Caco-2 (cell line): ENCODE measurements around the gene PCDH15. TPM values are rescaled to one million over a fixed set of nuclear protein-coding genes. Genes with fewer than 3 reads are reported as not detected.

Source experiments
- BruUV-seq: library from RNA; stranded (reverse); fragments of 400-500 nt; replicated peaks from 2 replicates; lab custom pipeline; 2021; lab: Mats Ljungman, UMichigan
- CTCF ChIA-PET: fragments of 300-600 bp; sonication (Branson Sonifier 250); formaldehyde crosslinking; loops from one replicate; lab custom pipeline; 2022; ENCODE audit warnings: antibody characterized with exemption; lab: Charles Lee
- POLR2A ChIA-PET: fragments of 300-600 bp; sonication (Branson Sonifier 250); formaldehyde crosslinking; loops from one replicate; lab custom pipeline; 2022; ENCODE audit warnings: antibody characterized with exemption; lab: Charles Lee
- DNase-seq, 2 experiments: peaks; one replicate each; pipeline versions ENCODE4 v3.0.0 to v3.0.0-alpha.2; 2020 to 2022
- H3K27me3 ChIP-seq: replicated peaks from 2 replicates; pipeline ENCODE4 v1.6.0; 2011; ENCODE audit warnings: low read length; ENCODE audit not compliant: control insufficient read depth, insufficient read depth
- H3K36me3 ChIP-seq: 2 replicates; pipeline ENCODE4 v1.5.1; 2011; ENCODE audit warnings: low read length; ENCODE audit not compliant: control insufficient read depth, insufficient read depth
- H3K4me1 ChIP-seq: fragments of 250-450 bp; sonication (Bioruptor Pico); 2 replicates; pipeline ENCODE4 v1.5.1; 2020; ENCODE audit warnings: mild to moderate bottlenecking
- H3K4me3 ChIP-seq: 2 replicates; pipeline ENCODE4 v1.5.1; 2011; ENCODE audit warnings: low read depth, mild to moderate bottlenecking, control low read depth, low read length
- H3K9me3 ChIP-seq: fragments of 250-450 bp; sonication (Bioruptor Pico); 2 replicates; pipeline ENCODE4 v1.5.1; 2020; ENCODE audit warnings: mild to moderate bottlenecking, moderate library complexity
- H3K27ac Mint-ChIP-seq: one replicate; pipeline ENCODE4 v1.8.0; 2022; ENCODE audit warnings: mixed read lengths; ENCODE audit not compliant: unreplicated experiment
- H3K27me3 Mint-ChIP-seq: one replicate; pipeline ENCODE4 v1.8.0; 2022; ENCODE audit warnings: mixed read lengths; ENCODE audit not compliant: insufficient read depth, unreplicated experiment
- H3K36me3 Mint-ChIP-seq: one replicate; pipeline ENCODE4 v1.8.0; 2022; ENCODE audit warnings: mild to moderate bottlenecking, mixed read lengths; ENCODE audit not compliant: insufficient read depth, unreplicated experiment
- H3K4me1 Mint-ChIP-seq: one replicate; pipeline ENCODE4 v1.8.0; 2022; ENCODE audit warnings: low read depth, mixed read lengths; ENCODE audit not compliant: unreplicated experiment
- H3K4me3 Mint-ChIP-seq: one replicate; pipeline ENCODE4 v1.8.0; 2022; ENCODE audit warnings: mild to moderate bottlenecking, moderate library complexity, mixed read lengths; ENCODE audit not compliant: unreplicated experiment
- H3K9me3 Mint-ChIP-seq: one replicate; pipeline ENCODE4 v1.8.0; 2022; ENCODE audit warnings: mixed read lengths; ENCODE audit not compliant: unreplicated experiment
- CTCF ChIP-seq, 2 experiments: fragments of 200-600 bp in 1 of 2; IDR thresholded peaks; 1 replicate in 1 of 2; 2 replicates in 1 of 2; pipeline versions ENCODE4 v1.5.1 to v1.8.0; 2011 to 2022; ENCODE audit warnings: antibody characterized with exemption in 1 of 2, control low read depth in 1 of 2, inconsistent platforms in 1 of 2, low read depth in 1 of 2, low read length in 1 of 2, mild to moderate bottlenecking in 1 of 2, moderate library complexity in 1 of 2; ENCODE audit not compliant: insufficient read depth in 1 of 2, severe bottlenecking in 1 of 2, unreplicated experiment in 1 of 2
- intact Hi-C: fragments of 100-400 bp; cut with micrococcal nuclease; formaldehyde crosslinking; loops from one replicate; pipeline ENCODE4 v1.10.0; 2022; ENCODE audit not compliant: unreplicated experiment
- total RNA-seq: library from RNA; stranded (reverse); gene quantifications from 2 replicates; pipeline ENCODE4 v1.2.3, GENCODE V29; 2022

PCDH15 gene
- total RNA-seq, 1 experiment from 2014 or later: 0.02 TPM

GRCh38 chr10:54837479-54837878 lies 36.4 kb upstream of the PCDH15 start:
- Mint-ChIP-seq H3K27ac (no peak overlapping the region), H3K9me3 (no peaks in the 10 kb centered on the region), H3K27me3 (peaks cover 6% of the 10 kb centered on the region), H3K36me3 (no peaks in the 10 kb centered on the region), H3K4me1 (no peaks in the 10 kb centered on the region), H3K4me3 (no peak overlapping the region)
- no peaks in the 10 kb centered on the region for H3K36me3 ChIP-seq
- ChIA-PET CTCF (no interaction called here), POLR2A (no interaction called here)
- H3K27me3 ChIP-seq: no peaks in the 10 kb centered on the region
- no peak overlapping the region for H3K4me3 ChIP-seq
- H3K9me3 ChIP-seq: no peaks in the 10 kb centered on the region
- intact Hi-C loops: no loop called here
- TF ChIP-seq CTCF (IDR thresholded peaks at IDR 0.05; ENCODE audit: insufficient read depth in 1 of 2, low read depth in 1 of 2, low read length in 1 of 2, severe bottlenecking in 1 of 2, unreplicated experiment in 1 of 2): no peak
- DNase-seq: no peak
- no peaks in the 10 kb centered on the region for H3K4me1 ChIP-seq
- BruUV-seq: no TSS peak

- DNase-seq: no peak
- H3K27me3 Mint-ChIP-seq: no peaks in the 10 kb centered on the region
- H3K4me3 Mint-ChIP-seq: no peak overlapping the region
- intact Hi-C loops: no loop called here
- no peaks in the 10 kb centered on the region for H3K4me1 ChIP-seq
- no peaks in the 10 kb centered on the region for H3K4me1 Mint-ChIP-seq
- no peaks in the 10 kb centered on the region for H3K9me3 ChIP-seq
- TF ChIP-seq CTCF (IDR thresholded peaks at IDR 0.05; ENCODE audit: insufficient read depth in 1 of 2, low read depth in 1 of 2, low read length in 1 of 2, severe bottlenecking in 1 of 2, unreplicated experiment in 1 of 2): no peak
- ChIA-PET CTCF (no interaction called here), POLR2A (no interaction called here)
- no TSS peak for BruUV-seq
- no peaks in the 10 kb centered on the region for H3K36me3 ChIP-seq
- no peaks in the 10 kb centered on the region for H3K27me3 ChIP-seq
- H3K9me3 Mint-ChIP-seq: no peaks in the 10 kb centered on the region
- H3K4me3 ChIP-seq: no peak overlapping the region
- no peaks in the 10 kb centered on the region for H3K36me3 Mint-ChIP-seq
- no peak overlapping the region for H3K27ac Mint-ChIP-seq
Measured at GRCh38 chr10:54833029-54833428, 32.0 kb upstream of the PCDH15 start.

GRCh38 chr10:54826994-54827560 lies 26.0 kb upstream of the PCDH15 start:
- no peak overlapping the region for H3K4me3 Mint-ChIP-seq
- Histone ChIP-seq H3K4me1 (no peaks in the 10 kb centered on the region), H3K9me3 (no peaks in the 10 kb centered on the region), H3K27me3 (no peaks in the 10 kb centered on the region; the same call in 1 of the 2 replicates), H3K4me3 (no peak overlapping the region), H3K36me3 (no peaks in the 10 kb centered on the region)
- intact Hi-C loops: no loop called here
- CTCF ChIA-PET: no interaction called here
- POLR2A ChIA-PET: no interaction called here
- TF ChIP-seq CTCF (IDR thresholded peaks at IDR 0.05; ENCODE audit: insufficient read depth in 1 of 2, low read depth in 1 of 2, low read length in 1 of 2, severe bottlenecking in 1 of 2, unreplicated experiment in 1 of 2): no peak
- no peak for DNase-seq
- H3K27ac Mint-ChIP-seq: no peak overlapping the region
- peaks cover 2% of the 10 kb centered on the region for H3K27me3 Mint-ChIP-seq
- BruUV-seq: no TSS peak
- H3K36me3 Mint-ChIP-seq: no peaks in the 10 kb centered on the region
- no peaks in the 10 kb centered on the region for H3K4me1 Mint-ChIP-seq
- no peaks in the 10 kb centered on the region for H3K9me3 Mint-ChIP-seq
